Neuronal stem cell (in vitro differentiated cells): ENCODE data around the gene B9D2.
"Not testable (repeated sequence)": the region's sequence is repeated elsewhere in the genome, so short reads cannot be mapped to it uniquely, and the experiment has no call there.

Experiments used
- DNase-seq: peaks from one replicate; pipeline ENCODE4 v3.0.0-alpha.2; 2013; ENCODE audit warnings: low spot score
- H2AFZ ChIP-seq: one replicate; pipeline ENCODE4 v1.6.1; 2013; ENCODE audit warnings: mild to moderate bottlenecking, low read length, inconsistent platforms
- H2AK5ac ChIP-seq: 2 replicates; pipeline ENCODE4 v1.6.1; 2013; ENCODE audit warnings: low read depth, mild to moderate bottlenecking, inconsistent platforms, low read length, moderate library complexity, mixed read lengths
- H2BK120ac ChIP-seq: 2 replicates; pipeline ENCODE4 v1.6.1; 2013; ENCODE audit warnings: low read depth, mild to moderate bottlenecking, inconsistent platforms, low read length, moderate library complexity, mixed read lengths
- H2BK12ac ChIP-seq: one replicate; pipeline ENCODE4 v1.6.1; 2013; ENCODE audit warnings: low read length, inconsistent platforms
- H2BK15ac ChIP-seq: 2 replicates; pipeline ENCODE4 v1.6.1; 2013; ENCODE audit warnings: mild to moderate bottlenecking, low read length, inconsistent platforms, mixed read lengths
- H2BK5ac ChIP-seq: one replicate; pipeline ENCODE4 v1.6.1; 2013; ENCODE audit warnings: inconsistent platforms, mild to moderate bottlenecking, low read length, moderate library complexity
- H3K14ac ChIP-seq: one replicate; pipeline ENCODE4 v1.6.1; 2013; ENCODE audit warnings: low read length, inconsistent platforms
- H3K18ac ChIP-seq: 2 replicates; pipeline ENCODE4 v1.6.1; 2013; ENCODE audit warnings: low read length, inconsistent platforms
- H3K23ac ChIP-seq: 2 replicates; pipeline ENCODE4 v1.6.1; 2013; ENCODE audit warnings: low read depth, mild to moderate bottlenecking, mixed read lengths, low read length, inconsistent platforms; ENCODE audit not compliant: poor library complexity
- H3K27ac ChIP-seq: replicated peaks from 3 replicates; pipeline ENCODE4 v1.5.1; 2013; ENCODE audit warnings: low read length, inconsistent platforms
- H3K27me3 ChIP-seq, 3 experiments: 2 replicates each; pipeline ENCODE4 v1.6.1; 2013; ENCODE audit warnings: low read length in 3 of 3, mild to moderate bottlenecking in 2 of 3, inconsistent platforms in 1 of 3, low read depth in 1 of 3, mixed read lengths in 1 of 3, moderate library complexity in 1 of 3; ENCODE audit not compliant: control insufficient read depth in 3 of 3, insufficient read depth in 3 of 3
- H3K36me3 ChIP-seq, 2 donors: replicated peaks in 1 of 2; 2 replicates each; pipeline ENCODE4 v1.6.1; 2013; ENCODE audit warnings: low read length in 2 of 2; ENCODE audit not compliant: control insufficient read depth in 2 of 2, insufficient read depth in 2 of 2
- H3K4ac ChIP-seq: 2 replicates; pipeline ENCODE4 v1.6.1; 2013; ENCODE audit warnings: inconsistent platforms, mild to moderate bottlenecking, low read length, moderate library complexity
- H3K4me1 ChIP-seq, 2 donors: 1 replicate in 1 of 2; 2 replicates in 1 of 2; pipeline ENCODE4 v1.6.1; 2013; ENCODE audit warnings: low read length in 2 of 2, low read depth in 1 of 2; ENCODE audit not compliant: control insufficient read depth in 2 of 2, insufficient read depth in 1 of 2
- H3K4me2 ChIP-seq: one replicate; pipeline ENCODE4 v1.6.1; 2013; ENCODE audit warnings: mild to moderate bottlenecking, low read length, inconsistent platforms; ENCODE audit not compliant: insufficient read depth, poor library complexity, severe bottlenecking
- H3K4me3 ChIP-seq, 2 donors: 2 replicates each; pipeline ENCODE4 v1.5.1; 2013; ENCODE audit warnings: low read length in 2 of 2, mild to moderate bottlenecking in 2 of 2, inconsistent platforms in 1 of 2, moderate library complexity in 1 of 2
- H3K79me1 ChIP-seq: one replicate; pipeline ENCODE4 v1.6.1; 2013; ENCODE audit warnings: low read depth, mild to moderate bottlenecking, inconsistent platforms, low read length, moderate library complexity
- H3K9ac ChIP-seq: one replicate; pipeline ENCODE4 v1.6.1; 2013; ENCODE audit warnings: mild to moderate bottlenecking, low read depth, low read length, inconsistent platforms; ENCODE audit not compliant: poor library complexity
- H3K9me3 ChIP-seq, 2 donors: replicated peaks in 1 of 2; 2 replicates each; pipeline versions ENCODE3 to v1.6.1; 2013; ENCODE audit warnings: low read length in 2 of 2, mild to moderate bottlenecking in 2 of 2, inconsistent platforms in 1 of 2, low read depth in 1 of 2, mixed read lengths in 1 of 2, moderate library complexity in 1 of 2; ENCODE audit not compliant: control insufficient read depth in 2 of 2, insufficient read depth in 1 of 2
- H4K8ac ChIP-seq: one replicate; pipeline ENCODE4 v1.6.1; 2013; ENCODE audit warnings: low read depth, mild to moderate bottlenecking, inconsistent platforms, low read length, moderate library complexity
- H4K91ac ChIP-seq: one replicate; pipeline ENCODE4 v1.6.1; 2013; ENCODE audit warnings: low read length, low read depth, mild to moderate bottlenecking, inconsistent platforms; ENCODE audit not compliant: poor library complexity
- WGBS, 2 donors: extraction: QIAGEN DNeasy Blood & Tissue Kit; methylation state at CpG; one replicate each; pipeline ENCODE4 v1.1.7; 2013; ENCODE audit warnings: missing lambda C conversion rate in 2 of 2, mixed read lengths in 1 of 2; ENCODE audit not compliant: insufficient read length in 2 of 2, insufficient replicate concordance in 1 of 2; ENCODE audit errors: extremely low coverage in 2 of 2; 5-methylcytosine and 5-hydroxymethylcytosine counted together

The B9D2 gene

GRCh38 chr19:41350735-41351338 is 13.1 kb downstream of the B9D2 start:
- Histone ChIP-seq H2BK12ac (no peak overlapping the region), H3K27me3 (peaks cover 0 to 46% (median 25%) of the 10 kb centered on the region in 3 experiments), H3K23ac (peak overlapping the region; percentile 48), H4K8ac (no peak overlapping the region), H2BK120ac (no peak overlapping the region), H3K4ac (no peak overlapping the region), H3K9ac (peak overlapping the region; percentile 44), H4K91ac (no peak overlapping the region), H3K4me3 (peak overlapping the region; percentile 53 to 73), H3K79me1 (no peaks in the 10 kb centered on the region), H2BK5ac (no peak overlapping the region), H3K18ac (peak overlapping the region; percentile 15), H3K14ac (no peak overlapping the region), H3K4me2 (peak overlapping the region; percentile 92), H3K4me1 (peaks cover 14 to 23% of the 10 kb centered on the region in 2 donors), H3K9me3 (peaks cover 0 to 1% of the 10 kb centered on the region in 2 donors), H2AK5ac (no peak overlapping the region), H3K27ac (no peak overlapping the region), H2AFZ (peak overlapping the region; percentile 99), H2BK15ac (no peak overlapping the region), H3K36me3 (peaks cover 0 to 6% of the 10 kb centered on the region in 2 donors)
- WGBS, 2 donors, result no CpG with 5 or more reads among the region's 22 CpGs
- no peak for DNase-seq

DNA sequence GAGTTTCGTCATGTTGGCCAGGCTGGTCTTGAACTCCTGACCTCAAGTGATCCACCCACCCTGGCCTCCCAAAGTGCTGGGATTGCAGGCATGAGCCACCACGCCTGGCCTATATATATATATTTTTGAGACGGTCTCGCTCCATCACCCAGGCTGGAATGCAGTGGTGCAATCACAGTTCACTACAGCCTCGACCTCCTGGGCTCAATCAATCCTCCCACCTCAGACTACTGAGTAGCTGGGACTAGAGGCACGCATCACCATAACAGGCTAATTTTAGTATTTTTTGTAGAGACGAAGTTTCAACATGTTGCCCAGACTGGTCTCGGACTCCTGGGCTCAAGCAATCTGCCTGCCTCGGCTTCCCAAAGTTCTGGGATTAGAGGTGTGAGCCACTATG is 17.0 kb downstream of the B9D2 start:
- no CpG with 5 or more reads among the region's 9 CpGs for WGBS, 2 donors
- H2AFZ ChIP-seq, H2AK5ac ChIP-seq, H3K9ac ChIP-seq, H4K8ac ChIP-seq, H2BK15ac ChIP-seq, H3K4ac ChIP-seq, H2BK12ac ChIP-seq, H3K23ac ChIP-seq, H3K18ac ChIP-seq, H3K27ac ChIP-seq, H3K79me1 ChIP-seq, H4K91ac ChIP-seq, H2BK120ac ChIP-seq, H3K14ac ChIP-seq, H2BK5ac ChIP-seq, H3K9me3 ChIP-seq, H3K4me3 ChIP-seq, H3K4me2 ChIP-seq, DNase-seq: not testable (repeated sequence)
- peaks cover 0 to 22% of the 10 kb centered on the region in 2 donors for H3K36me3 ChIP-seq
- peaks cover 10 to 11% of the 10 kb centered on the region in 2 donors for H3K4me1 ChIP-seq
- H3K27me3 ChIP-seq, result peaks cover 0 to 25% (median 11%) of the 10 kb centered on the region in 3 experiments

GRCh38 chr19:41344162-41344561 is 19.8 kb downstream of the B9D2 start:
- no peaks in the 10 kb centered on the region for H3K79me1 ChIP-seq
- no peaks in the 10 kb centered on the region for H3K9me3 ChIP-seq
- peaks cover 0 to 32% of the 10 kb centered on the region in 2 donors for H3K36me3 ChIP-seq
- H3K4me1 ChIP-seq, result no peaks in the 10 kb centered on the region
- H3K23ac ChIP-seq, result no peak overlapping the region
- peak overlapping the region; percentile 71 for H2AK5ac ChIP-seq
- no peak overlapping the region for H4K8ac ChIP-seq
- H3K4me3 ChIP-seq, result peak overlapping the region in 1 of 2 donors; percentile 15
- DNase-seq, result no peak
- WGBS, 2 donors, result no CpG with 5 or more reads among the region's 2 CpGs
- H3K18ac ChIP-seq, result no peak overlapping the region
- H2BK120ac ChIP-seq, result no peak overlapping the region
- H3K4me2 ChIP-seq, result no peak overlapping the region
- no peak overlapping the region for H3K27ac ChIP-seq
- H2BK15ac ChIP-seq, result no peak overlapping the region
- no peak overlapping the region for H2BK5ac ChIP-seq
- no peak overlapping the region for H2AFZ ChIP-seq
- H2BK12ac ChIP-seq, result no peak overlapping the region
- H3K27me3 ChIP-seq, result peaks cover 0 to 4% (median 0%) of the 10 kb centered on the region in 3 experiments
- no peak overlapping the region for H4K91ac ChIP-seq
- H3K14ac ChIP-seq, result no peak overlapping the region
- H3K4ac ChIP-seq, result peak overlapping the region; percentile 44
- no peak overlapping the region for H3K9ac ChIP-seq

DNA sequence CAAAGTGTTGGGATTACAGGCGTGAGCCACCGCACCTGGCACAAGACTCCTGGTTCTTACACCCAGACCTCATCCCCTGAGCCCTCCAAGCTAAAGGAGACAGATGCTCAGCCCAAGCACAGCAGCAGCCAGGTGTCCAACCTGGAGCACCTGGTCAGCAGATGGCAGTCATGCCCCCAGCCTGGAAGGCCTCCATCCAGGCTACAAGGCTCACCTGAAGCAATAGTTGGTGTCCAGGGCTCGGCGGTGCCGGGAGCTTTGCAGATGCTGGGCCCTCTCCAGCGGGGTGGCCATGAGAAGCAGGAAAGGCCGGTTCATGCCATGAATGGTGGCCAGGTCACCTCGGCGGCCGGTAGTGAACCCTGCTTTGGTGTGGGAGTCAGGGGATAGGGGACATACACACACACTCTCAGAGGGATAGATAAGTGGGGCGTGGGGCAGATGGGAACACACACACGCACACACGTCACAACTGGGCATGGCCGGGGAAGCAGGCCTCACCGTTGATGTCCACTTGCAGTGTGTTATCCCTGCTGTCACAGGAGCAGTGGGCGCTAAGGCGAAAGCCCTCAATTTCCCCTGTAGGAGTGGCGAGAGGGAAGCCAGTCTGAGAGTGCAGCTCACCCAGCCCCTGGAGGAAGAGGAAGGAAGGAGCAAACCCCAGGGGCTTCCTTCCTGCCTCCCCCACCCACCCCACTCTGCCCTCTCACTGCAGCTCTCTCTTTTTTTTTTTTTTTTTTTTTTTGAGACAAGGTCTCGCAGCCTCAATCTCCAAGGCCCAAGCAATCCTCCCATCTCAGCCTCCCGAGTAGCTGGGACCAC is 22.1 kb downstream of the B9D2 start:
- Histone ChIP-seq H3K4me1 (no peaks in the 10 kb centered on the region), H3K9me3 (no peaks in the 10 kb centered on the region), H3K79me1 (no peaks in the 10 kb centered on the region), H2AK5ac (no peak overlapping the region), H2BK5ac (no peak overlapping the region), H3K4me3 (no peak overlapping the region), H2BK120ac (no peak overlapping the region), H3K23ac (peak overlapping the region; percentile 73), H4K8ac (peak overlapping the region; percentile 23), H4K91ac (no peak overlapping the region), H3K27ac (no peak overlapping the region), H3K36me3 (peaks cover 0 to 26% of the 10 kb centered on the region in 2 donors), H2AFZ (no peak overlapping the region), H3K14ac (no peak overlapping the region), H3K4ac (no peak overlapping the region), H3K4me2 (no peak overlapping the region), H2BK15ac (no peak overlapping the region), H3K27me3 (no peaks in the 10 kb centered on the region), H2BK12ac (no peak overlapping the region), H3K9ac (peak overlapping the region; percentile 21), H3K18ac (peak overlapping the region; percentile 80)
- WGBS, 2 donors, result no CpG with 5 or more reads among the region's 20 CpGs
- DNase-seq, result no peak
